NCI-H1105 (cell line): ENCODE results near the gene TMC4.

Source experiments
- DNase-seq: peaks from one replicate; lab custom pipeline; 2025; lab: John Stamatoyannopoulos, UW

Gene TMC4

DNA sequence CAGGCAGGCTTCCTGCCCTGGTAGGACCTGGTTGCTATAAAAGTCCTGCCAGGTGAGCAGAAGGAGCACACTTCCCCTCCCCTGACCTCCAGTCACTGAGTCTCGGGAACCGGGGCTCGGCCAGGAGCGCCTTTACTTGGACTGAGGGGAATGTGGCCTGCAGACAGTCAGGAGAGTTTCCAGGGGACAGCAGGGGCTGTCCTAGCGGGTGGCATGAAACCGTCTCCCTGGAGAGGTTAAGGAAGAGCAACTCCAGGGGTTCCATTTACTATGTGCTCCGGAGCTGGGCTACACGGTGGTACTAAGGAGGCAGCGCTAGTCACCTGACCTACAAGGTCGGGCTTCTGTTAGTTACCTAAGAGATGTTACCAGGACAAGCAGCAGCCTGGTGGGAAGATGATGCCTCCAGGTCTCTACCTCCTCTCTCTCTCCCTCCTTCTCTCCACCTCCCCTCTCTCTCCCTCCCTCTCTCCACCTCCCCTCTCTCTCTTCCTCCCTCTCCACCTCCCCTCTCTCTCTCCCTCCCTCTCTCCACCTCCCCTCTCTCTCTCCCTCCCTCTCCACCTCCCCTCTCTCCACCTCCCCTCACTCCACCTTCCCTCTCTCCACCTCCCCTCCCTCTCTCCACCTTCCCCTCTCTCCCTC, 39.5 kb downstream of the TMC4 start:
- DNase-seq = peak; percentile 68

GRCh38 chr19:54129617-54129996, 43.4 kb downstream of the TMC4 start:
- no peak for DNase-seq

- DNase-seq = no peak
Observed at GRCh38 chr19:54128796-54129616, 44.0 kb downstream of the TMC4 start.

DNA sequence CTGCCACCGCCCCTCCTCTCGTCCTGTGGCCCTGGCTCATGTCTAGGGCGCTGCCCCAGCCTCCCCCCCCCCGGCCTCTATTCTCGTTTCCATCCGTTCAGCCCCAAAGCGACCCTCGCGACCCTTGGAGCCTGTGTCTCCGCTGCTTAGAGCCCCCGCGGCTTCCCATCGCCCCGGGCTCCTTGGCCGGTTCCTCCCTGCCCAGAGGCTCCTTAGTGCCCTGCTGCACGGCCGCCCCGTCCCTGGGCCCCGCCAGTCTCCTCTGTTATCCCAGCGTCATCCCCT, 44.6 kb downstream of the TMC4 start:
- no peak for DNase-seq

- no peak for DNase-seq
Observed at GRCh38 chr19:54127688-54128440, 45.1 kb downstream of the TMC4 start.

DNA sequence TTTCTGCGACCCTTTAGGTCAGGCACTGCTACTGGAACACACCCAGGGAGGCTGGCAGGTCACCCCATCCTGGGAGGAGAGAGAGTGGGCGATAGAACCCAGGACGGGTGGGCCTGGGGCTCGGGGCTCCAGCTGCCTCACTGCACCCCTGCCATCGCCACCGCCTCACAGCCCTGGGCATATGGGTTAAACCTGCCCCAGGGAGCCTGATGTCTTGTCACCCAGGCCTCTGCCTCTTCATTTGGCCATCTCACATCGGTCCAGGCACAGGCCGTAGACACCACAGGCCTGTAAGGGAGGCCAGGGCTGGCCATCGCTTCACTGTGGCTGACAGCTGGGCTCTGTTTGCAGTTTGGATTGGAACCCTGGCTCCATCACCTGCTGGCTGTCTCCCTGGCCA, 47.2 kb downstream of the TMC4 start:
- no peak for DNase-seq

GRCh38 chr19:54124393-54124792, 48.6 kb downstream of the TMC4 start:
- no peak for DNase-seq

GRCh38 chr19:54123682-54124081, 49.3 kb downstream of the TMC4 start:
- DNase-seq = no peak

DNA sequence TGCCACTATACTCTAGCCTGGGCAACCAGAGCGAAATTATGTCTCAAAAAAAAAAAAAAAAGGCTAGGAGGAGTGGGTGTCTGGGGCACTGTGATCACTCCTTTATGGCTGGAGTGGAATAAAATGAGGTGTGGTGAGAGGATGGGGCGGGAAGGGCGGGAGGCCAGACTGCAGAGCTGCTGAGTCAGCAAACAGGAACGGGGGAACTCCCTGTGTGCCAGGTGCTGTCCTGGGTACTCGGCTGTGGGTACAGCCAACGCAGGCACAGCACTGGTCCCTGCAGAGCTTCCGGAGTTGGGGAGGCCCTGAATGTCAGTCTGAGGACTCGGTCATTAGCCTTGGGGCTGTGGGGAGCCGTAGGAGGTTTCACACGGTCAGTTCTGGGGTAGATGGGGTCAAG, 51.7 kb downstream of the TMC4 start:
- DNase-seq = no peak

DNA sequence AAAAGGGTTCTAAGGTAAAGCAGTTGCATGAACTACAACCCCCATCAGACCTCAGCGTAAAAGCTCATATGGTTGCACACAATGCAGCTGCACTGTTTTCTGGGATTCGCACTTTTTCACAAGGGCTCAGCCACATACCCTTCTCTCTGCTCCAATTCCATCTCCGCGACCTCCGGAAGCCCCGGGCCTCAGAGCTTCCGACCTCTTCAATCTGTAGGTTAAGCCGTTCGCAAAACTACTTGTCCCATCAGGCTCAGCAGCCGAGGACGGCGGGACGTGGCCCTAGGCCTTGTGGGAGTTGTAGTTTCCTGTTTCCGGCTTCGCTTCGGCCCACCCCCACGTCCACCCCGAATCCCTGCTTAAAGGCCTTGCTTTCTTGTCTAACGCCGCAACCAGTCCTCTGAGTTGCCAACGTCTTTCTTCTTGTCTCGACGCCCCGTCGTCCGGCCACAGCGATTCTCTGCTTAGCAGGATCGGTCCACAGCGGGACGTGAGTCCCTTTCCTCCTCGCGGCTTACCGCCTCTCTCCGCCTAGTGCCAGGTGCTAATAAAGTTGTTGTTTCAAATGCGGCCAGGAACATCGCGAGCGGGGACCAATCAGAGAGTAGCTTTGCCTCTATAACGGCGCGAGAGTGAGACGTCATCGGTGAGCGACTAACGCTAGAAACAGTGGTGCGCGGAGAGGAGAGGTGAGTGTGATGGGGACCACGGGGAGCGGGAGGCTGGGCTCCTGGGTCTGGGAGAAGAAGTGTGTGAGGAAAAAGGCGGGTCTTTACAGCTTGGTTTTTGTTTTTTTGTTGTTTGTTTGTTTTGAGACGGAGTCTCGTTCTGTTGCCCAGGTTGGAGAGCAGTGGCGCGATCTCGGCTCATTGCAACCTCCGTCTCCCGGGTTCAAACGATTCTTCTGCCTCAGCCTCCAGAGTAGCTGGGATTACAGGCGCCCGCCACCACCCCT, 57.6 kb downstream of the TMC4 start, which contains the start of the genes PRPF31 and TFPT:
Gene PRPF31, plus strand, starts transcription at position 646 of the 955 bp plus-strand sequence. CDS start 2,525 bp downstream, outside the sequence.
Gene TFPT, minus strand, starts transcription at position 549 of the 955 bp plus-strand sequence. Its CDS starts 388 bp downstream, at position 161.
- peak; percentile 98 for DNase-seq

- DNase-seq = peak; percentile 24
Observed at GRCh38 chr19:54114340-54115108, 58.4 kb downstream of the TMC4 start.
